Karpas-422 (cell line): ENCODE results near the gene EPS8L2. TPM values are rescaled to one million over a fixed set of nuclear protein-coding genes. Genes with fewer than 3 reads are reported as not detected.

Experiments used
- DNase-seq: peaks from one replicate; pipeline ENCODE4 v3.0.0-alpha.2; 2015
- H2AFZ ChIP-seq: fragments of 200-600 bp; sonication (generic); 2 replicates; pipeline ENCODE4 v1.6.1; 2014; ENCODE audit warnings: antibody characterized with exemption, low read length, mixed read lengths
- H3K27ac ChIP-seq: fragments of 200-600 bp; sonication (generic); 2 replicates; pipeline ENCODE4 v1.5.1; 2014; ENCODE audit warnings: mild to moderate bottlenecking, low read length, moderate library complexity
- H3K27me3 ChIP-seq: fragments of 200-600 bp; sonication (generic); 2 replicates; pipeline ENCODE4 v1.6.1; 2014; ENCODE audit warnings: low read length, mixed read lengths
- H3K36me3 ChIP-seq: fragments of 200-600 bp; sonication (generic); 2 replicates; pipeline ENCODE4 v1.6.1; 2014; ENCODE audit warnings: low read length, mixed read lengths; ENCODE audit not compliant: insufficient read depth
- H3K4me1 ChIP-seq: fragments of 200-600 bp; sonication (generic); 2 replicates; pipeline ENCODE4 v1.6.1; 2014; ENCODE audit warnings: mild to moderate bottlenecking, low read length, mixed read lengths
- H3K4me2 ChIP-seq: fragments of 200-600 bp; sonication (generic); 2 replicates; pipeline ENCODE4 v1.6.1; 2014; ENCODE audit warnings: low read length, low read depth, mild to moderate bottlenecking; ENCODE audit not compliant: poor library complexity, severe bottlenecking
- H3K4me3 ChIP-seq: fragments of 200-600 bp; sonication (generic); 2 replicates; pipeline ENCODE4 v1.5.1; 2014; ENCODE audit warnings: mild to moderate bottlenecking, antibody characterized with exemption, low read length, mixed read lengths
- H3K79me2 ChIP-seq: fragments of 200-600 bp; sonication (generic); 2 replicates; pipeline ENCODE4 v1.6.1; 2014; ENCODE audit warnings: mild to moderate bottlenecking, low read length, mixed read lengths
- H3K9ac ChIP-seq: fragments of 200-600 bp; sonication (generic); 2 replicates; pipeline ENCODE4 v1.6.0; 2014; ENCODE audit warnings: low read length
- H3K9me2 ChIP-seq: fragments of 200-600 bp; sonication (generic), shearing (Covaris generic); replicated peaks from 2 replicates; pipeline ENCODE4 v1.6.0; 2014; ENCODE audit warnings: mild to moderate bottlenecking, low read length, moderate library complexity; ENCODE audit not compliant: insufficient read depth
- H3K9me3 ChIP-seq: fragments of 300-700, 200-600 bp; sonication (generic); 2 replicates; pipeline ENCODE4 v1.6.1; 2014; ENCODE audit warnings: low read length, mixed read lengths
- H4K20me1 ChIP-seq: fragments of 200-600 bp; sonication (generic); 2 replicates; pipeline ENCODE4 v1.6.1; 2014; ENCODE audit warnings: mild to moderate bottlenecking, antibody characterized with exemption, low read length, low read depth; ENCODE audit not compliant: insufficient read depth
- total RNA-seq: library from RNA; depleted of rRNA; stranded (reverse); fragments of >200 nt; shearing (Covaris generic); gene quantifications from 2 replicates; pipeline ENCODE4 v1.2.3, GENCODE V29; 2014; ENCODE audit warnings: low replicate concordance

Gene EPS8L2
- total RNA-seq, 1 experiment from 2014 or later: 2.3 TPM

DNA sequence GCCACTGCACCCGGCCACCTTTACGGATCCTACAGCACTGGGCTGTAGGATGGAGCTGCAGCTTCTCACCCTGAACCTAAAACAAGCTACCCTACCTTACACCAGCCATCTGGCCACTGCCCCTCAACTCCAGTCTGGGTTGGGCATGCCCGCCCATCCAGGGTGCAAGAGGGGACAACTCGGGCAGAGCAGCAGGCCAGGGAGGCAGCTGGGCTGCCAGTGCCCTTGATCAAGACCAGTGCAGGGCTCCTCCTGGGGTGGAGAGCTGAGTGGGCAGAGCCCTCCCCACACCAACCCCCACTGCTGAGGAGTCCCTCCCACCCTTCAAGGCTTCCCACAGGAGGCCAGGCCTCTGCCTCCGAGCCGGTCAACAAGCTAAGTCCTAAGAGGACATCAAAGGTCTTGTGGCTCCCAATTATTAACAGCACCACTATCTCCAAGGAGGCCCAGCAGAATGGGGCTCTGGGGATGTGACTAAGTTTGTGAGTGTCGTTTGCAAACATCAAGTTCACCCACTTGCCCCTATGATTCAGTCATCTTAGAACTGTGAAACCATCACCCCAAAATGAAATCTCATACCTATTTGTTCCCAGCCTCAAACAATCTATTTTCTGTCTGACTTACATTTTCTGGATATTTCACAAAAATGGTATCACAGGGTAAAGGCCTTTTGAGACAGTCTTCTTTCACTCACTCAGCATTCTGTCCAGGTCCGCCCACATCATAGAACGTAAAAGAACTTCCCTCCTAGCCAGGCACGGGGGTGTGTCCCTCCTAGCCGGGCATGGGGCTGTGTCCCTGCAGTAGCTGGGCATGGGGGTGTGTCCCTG is 60.3 kb downstream of the EPS8L2 start:
- no peak overlapping the region for H3K27ac ChIP-seq
- no peaks in the 10 kb centered on the region for H3K9me3 ChIP-seq
- DNase-seq: no peak
- H3K36me3 ChIP-seq: peaks cover 39% of the 10 kb centered on the region
- peaks cover 17% of the 10 kb centered on the region; the same call in 1 of the 2 replicates for H4K20me1 ChIP-seq
- H2AFZ ChIP-seq: no peak overlapping the region
- no peaks in the 10 kb centered on the region for H3K27me3 ChIP-seq
- H3K79me2 ChIP-seq: no peaks in the 10 kb centered on the region
- no peak overlapping the region for H3K4me3 ChIP-seq
- H3K9ac ChIP-seq: no peak overlapping the region
- H3K4me1 ChIP-seq: no peaks in the 10 kb centered on the region
- H3K4me2 ChIP-seq: no peak overlapping the region
- no peaks in the 10 kb centered on the region for H3K9me2 ChIP-seq

DNA sequence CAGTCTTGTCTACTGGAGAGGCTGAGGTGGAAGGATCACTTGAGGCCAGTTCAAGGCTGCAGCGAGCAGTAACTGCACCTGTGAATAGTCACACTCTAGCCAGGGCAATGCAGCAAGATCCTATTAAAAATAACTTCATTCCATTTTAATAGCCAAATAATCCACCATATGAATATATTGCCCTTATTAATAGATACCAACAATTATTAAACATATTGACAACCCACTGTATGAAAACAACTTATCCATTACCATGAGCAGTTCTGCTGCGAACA is 60.8 kb downstream of the EPS8L2 start:
- H3K27ac ChIP-seq: no peak overlapping the region
- H3K4me3 ChIP-seq: no peak overlapping the region
- H3K27me3 ChIP-seq: no peaks in the 10 kb centered on the region
- no peaks in the 10 kb centered on the region for H3K4me1 ChIP-seq
- H2AFZ ChIP-seq: no peak overlapping the region
- peaks cover 22% of the 10 kb centered on the region; the same call in 1 of the 2 replicates for H4K20me1 ChIP-seq
- no peak overlapping the region for H3K9ac ChIP-seq
- H3K79me2 ChIP-seq: no peaks in the 10 kb centered on the region
- H3K36me3 ChIP-seq: peaks cover 35% of the 10 kb centered on the region
- H3K4me2 ChIP-seq: no peak overlapping the region
- H3K9me3 ChIP-seq: no peaks in the 10 kb centered on the region
- DNase-seq: no peak
- H3K9me2 ChIP-seq: no peaks in the 10 kb centered on the region

DNA sequence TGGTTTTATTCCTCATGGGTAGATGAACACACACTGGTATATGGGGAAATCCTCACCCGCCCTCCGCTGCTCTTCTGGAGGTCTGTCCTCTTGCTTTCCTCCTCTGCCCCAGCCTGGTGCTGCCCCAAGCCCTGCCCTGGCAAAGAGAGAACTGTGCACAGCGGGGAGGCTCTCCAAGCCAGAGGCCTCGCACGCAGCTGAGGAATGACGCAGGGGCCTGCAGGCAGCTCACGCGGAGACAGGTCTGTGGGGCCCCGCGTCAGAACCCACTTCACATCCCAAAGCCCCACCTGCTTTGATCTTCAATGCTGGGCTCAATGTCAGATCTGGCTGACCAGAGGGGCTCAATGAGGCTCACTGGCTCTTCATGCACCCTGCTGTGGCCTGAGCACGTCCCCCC is 61.2 kb downstream of the EPS8L2 start:
- H3K27me3 ChIP-seq: no peaks in the 10 kb centered on the region
- peaks cover 22% of the 10 kb centered on the region; the same call in 1 of the 2 replicates for H4K20me1 ChIP-seq
- H3K79me2 ChIP-seq: no peaks in the 10 kb centered on the region
- H3K9me3 ChIP-seq: no peaks in the 10 kb centered on the region
- no peak overlapping the region for H3K4me2 ChIP-seq
- no peaks in the 10 kb centered on the region for H3K4me1 ChIP-seq
- no peak overlapping the region for H3K4me3 ChIP-seq
- no peaks in the 10 kb centered on the region for H3K9me2 ChIP-seq
- H3K9ac ChIP-seq: no peak overlapping the region
- H3K36me3 ChIP-seq: peaks cover 31% of the 10 kb centered on the region
- no peak for DNase-seq
- H3K27ac ChIP-seq: no peak overlapping the region
- no peak overlapping the region for H2AFZ ChIP-seq

DNA sequence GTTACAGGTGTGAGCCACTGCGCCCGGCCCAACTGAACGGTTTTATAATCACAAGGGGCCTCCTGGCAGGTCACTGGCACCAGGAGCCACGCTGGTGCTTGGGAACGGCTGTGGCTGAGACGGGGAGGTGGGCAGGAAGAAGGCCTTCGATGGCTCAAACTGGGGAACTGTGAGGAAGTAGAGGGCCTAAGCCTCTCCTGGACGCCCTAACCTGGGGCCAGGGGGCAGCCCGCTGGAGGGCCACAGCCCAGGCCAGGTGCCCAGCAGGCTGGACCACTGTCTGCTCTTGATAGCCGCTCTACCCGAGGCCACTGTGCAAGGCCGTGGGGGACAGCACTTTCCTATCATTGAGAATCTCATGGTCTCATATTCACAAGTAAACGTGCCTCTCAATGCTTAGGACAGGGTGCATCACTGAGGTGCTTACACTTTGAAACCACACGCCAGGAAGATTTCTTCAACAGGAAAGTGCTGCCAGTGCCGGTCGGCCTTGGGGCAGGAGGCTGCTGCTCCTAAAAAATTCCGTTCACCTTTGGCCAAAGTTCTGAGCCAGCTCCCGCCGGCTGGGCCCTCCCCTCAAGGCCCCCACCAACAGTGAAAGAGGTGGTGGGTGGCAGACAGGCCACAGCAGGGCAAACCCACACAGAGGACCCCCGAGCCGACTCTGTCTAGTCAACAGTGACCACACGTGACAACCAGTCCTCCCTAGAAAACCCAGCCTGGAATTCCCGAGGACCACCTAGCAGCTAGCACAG is 64.0 kb downstream of the EPS8L2 start:
- no peaks in the 10 kb centered on the region for H3K9me2 ChIP-seq
- no peak overlapping the region for H2AFZ ChIP-seq
- no peaks in the 10 kb centered on the region for H3K4me1 ChIP-seq
- no peak overlapping the region for H3K27ac ChIP-seq
- no peak overlapping the region for H3K4me3 ChIP-seq
- H4K20me1 ChIP-seq: peaks cover 29% of the 10 kb centered on the region; the same call in 1 of the 2 replicates
- peaks cover 23% of the 10 kb centered on the region for H3K79me2 ChIP-seq
- H3K4me2 ChIP-seq: no peak overlapping the region
- no peaks in the 10 kb centered on the region for H3K27me3 ChIP-seq
- peaks cover 25% of the 10 kb centered on the region for H3K36me3 ChIP-seq
- H3K9ac ChIP-seq: no peak overlapping the region
- H3K9me3 ChIP-seq: no peaks in the 10 kb centered on the region
- DNase-seq: no peak

DNA sequence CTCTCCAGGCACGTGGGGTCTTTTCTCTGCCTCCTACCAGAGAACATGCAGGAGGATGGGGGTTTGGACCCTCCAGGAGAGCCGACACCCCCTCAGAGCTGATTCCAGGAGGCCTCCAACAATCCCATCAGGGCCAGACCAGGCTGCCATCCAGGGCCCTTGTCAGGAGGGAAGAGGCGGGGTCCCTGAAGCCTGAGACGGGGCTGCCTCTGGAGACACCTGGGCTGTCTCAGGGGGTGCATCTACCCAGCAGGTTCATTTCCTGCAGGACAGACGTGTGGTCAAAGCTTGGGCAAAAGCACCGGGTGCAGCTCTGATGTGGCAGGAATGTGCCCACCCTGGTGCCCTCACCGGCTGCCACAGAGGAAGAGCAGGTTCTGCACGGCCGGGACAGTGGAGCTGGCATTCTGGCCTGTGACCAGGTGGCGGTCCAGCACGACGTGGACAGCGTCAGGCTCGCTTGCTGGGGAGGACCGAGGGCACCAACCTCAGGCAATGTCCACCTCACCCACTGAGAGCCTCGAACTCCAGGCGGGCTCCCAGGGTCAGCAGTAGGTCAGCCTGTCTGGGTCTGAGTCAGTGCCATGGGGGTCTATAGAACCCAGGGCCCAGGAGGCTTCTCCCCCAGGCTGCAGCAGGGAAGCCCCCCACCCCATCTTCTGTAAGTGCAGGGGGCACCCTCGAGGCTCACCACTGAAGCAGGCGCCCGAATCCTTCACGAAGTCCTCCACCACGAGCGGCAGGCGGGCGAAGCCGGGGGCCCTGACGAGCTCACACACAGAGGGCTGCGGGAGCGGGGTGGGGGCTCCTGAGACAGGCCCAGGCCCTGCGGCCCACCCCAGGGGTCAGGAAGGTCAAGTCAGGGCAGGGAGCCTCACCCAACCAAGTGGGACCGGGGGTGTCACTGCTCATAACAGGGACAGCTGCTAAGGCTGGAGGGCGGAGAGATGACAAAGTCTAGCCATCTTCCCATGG is 64.9 kb downstream of the EPS8L2 start:
- H2AFZ ChIP-seq: no peak overlapping the region
- H3K4me1 ChIP-seq: peaks cover 7% of the 10 kb centered on the region
- H3K4me3 ChIP-seq: no peak overlapping the region
- H3K9ac ChIP-seq: no peak overlapping the region
- peaks cover 32% of the 10 kb centered on the region for H3K79me2 ChIP-seq
- H4K20me1 ChIP-seq: peaks cover 34% of the 10 kb centered on the region
- peaks cover 25% of the 10 kb centered on the region for H3K36me3 ChIP-seq
- no peak overlapping the region for H3K27ac ChIP-seq
- H3K9me2 ChIP-seq: no peaks in the 10 kb centered on the region
- H3K4me2 ChIP-seq: no peak overlapping the region
- no peaks in the 10 kb centered on the region for H3K9me3 ChIP-seq
- no peak for DNase-seq
- no peaks in the 10 kb centered on the region for H3K27me3 ChIP-seq

DNA sequence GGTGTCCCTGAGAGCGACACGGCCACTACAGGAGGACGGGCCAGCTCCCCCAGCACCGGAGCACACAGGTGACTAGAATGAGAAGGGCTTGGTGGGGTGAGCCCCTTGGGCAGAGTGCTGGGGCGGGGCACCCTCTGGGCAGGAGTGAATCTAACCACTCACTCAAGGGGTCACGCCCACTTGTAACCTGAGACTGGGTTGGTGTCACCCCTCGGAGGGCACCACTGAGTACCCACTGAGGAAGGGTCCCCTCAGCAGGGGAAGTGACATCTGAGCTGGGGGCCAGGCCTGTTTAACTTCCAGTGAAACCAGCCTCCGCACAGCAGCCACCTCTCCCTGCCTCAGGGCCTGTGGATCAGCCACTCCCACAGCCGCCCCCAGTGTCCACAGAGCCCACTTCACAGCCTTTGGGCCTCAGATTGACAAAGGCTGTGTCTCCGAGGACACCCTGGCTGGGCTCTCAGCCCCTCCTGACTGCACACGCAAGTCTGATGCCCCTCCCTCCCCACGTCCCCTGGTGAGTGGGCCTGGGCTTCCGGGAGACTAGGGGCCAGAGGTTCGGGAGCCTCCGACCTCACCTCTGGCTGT is 65.7 kb downstream of the EPS8L2 start:
- Histone ChIP-seq H4K20me1 (peaks cover 42% of the 10 kb centered on the region), H3K27me3 (no peaks in the 10 kb centered on the region), H3K9ac (no peak overlapping the region), H3K36me3 (peaks cover 19% of the 10 kb centered on the region), H2AFZ (no peak overlapping the region), H3K4me1 (peaks cover 11% of the 10 kb centered on the region), H3K9me3 (no peaks in the 10 kb centered on the region), H3K4me2 (no peak overlapping the region), H3K9me2 (no peaks in the 10 kb centered on the region), H3K27ac (no peak overlapping the region), H3K4me3 (no peak overlapping the region), H3K79me2 (peaks cover 40% of the 10 kb centered on the region)
- no peak for DNase-seq

DNA sequence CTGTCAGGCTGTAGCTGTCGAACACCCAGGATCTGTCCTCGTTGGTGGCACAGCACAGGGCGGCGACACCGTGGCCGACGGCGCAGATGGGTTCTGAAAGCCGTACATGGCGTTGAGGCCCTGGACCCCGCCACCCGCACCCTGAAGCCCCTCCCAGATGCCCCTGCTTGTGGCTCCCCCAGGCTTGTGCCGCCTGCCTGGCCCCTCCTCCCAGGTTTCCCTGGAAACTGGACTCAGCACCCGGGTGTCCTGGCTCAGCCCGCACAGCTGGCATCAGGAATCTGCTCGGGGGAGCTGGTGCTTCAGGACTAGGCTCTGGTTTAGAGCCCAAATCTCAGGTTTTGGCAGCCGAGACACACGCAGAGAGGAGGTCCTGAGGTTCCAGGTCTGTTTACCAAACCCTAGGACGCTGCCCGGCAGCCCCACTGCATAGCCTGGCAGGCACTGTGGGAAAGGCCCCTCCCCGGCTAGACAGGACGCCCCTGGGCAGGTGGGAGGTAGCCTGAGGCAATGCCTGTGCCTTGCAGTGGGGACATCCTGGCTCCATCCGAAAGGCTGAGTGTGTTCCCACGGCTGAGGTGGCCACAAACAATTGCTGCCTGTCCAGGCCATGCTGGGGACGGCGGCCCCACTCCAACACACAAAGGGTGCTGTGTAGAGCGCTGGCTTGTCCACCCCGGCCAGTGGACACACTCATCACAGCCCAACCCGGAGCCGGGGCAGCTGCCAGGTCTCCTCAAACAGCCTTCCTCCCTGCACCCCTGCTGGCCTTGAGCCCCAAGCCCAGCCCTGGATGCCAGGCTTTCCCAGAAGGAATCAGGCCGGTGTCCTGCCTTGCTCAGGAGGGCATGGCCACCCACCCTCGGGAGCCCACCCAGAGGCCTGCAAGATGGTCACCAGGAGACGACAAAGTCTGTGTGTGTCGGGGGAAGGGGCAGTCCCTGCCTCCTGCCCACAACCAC is 66.7 kb downstream of the EPS8L2 start:
- H3K36me3 ChIP-seq: peaks cover 14% of the 10 kb centered on the region
- peaks cover 11% of the 10 kb centered on the region for H3K4me1 ChIP-seq
- no peak overlapping the region for H3K9ac ChIP-seq
- DNase-seq: no peak
- H2AFZ ChIP-seq: no peak overlapping the region
- H3K9me2 ChIP-seq: no peaks in the 10 kb centered on the region
- H3K27me3 ChIP-seq: no peaks in the 10 kb centered on the region
- no peaks in the 10 kb centered on the region for H3K9me3 ChIP-seq
- H4K20me1 ChIP-seq: peaks cover 43% of the 10 kb centered on the region
- H3K4me2 ChIP-seq: no peak overlapping the region
- peaks cover 44% of the 10 kb centered on the region for H3K79me2 ChIP-seq
- H3K4me3 ChIP-seq: no peak overlapping the region
- H3K27ac ChIP-seq: no peak overlapping the region
